ENCODE measurements around the gene C8B. TPM values are rescaled to one million over a fixed set of nuclear protein-coding genes. Genes with fewer than 3 reads are reported as not detected.

The C8B gene
- total and polyA plus RNA-seq, 2 of the 13 experiments (the other 11 are each of a cell fraction or from before 2014, with no cell fraction given) = 8.4 to 11.3 TPM

GRCh38 chr1:56965916-56966697 is at the start of gene C8B (continued):
- TF ChIP-seq ZNF646 (CRISPR knock-in tag; IDR thresholded peaks at IDR 0.05) (peak; percentile 40; the same call in 1 of the 2 replicates), ZNF790 (CRISPR knock-in tag; IDR thresholded peaks at IDR 0.05; ENCODE audit: borderline replicate concordance) (0 out of 2 replicates have a peak, but pooled peaks have one; percentile 52), SAP130 (CRISPR knock-in tag; IDR thresholded peaks at IDR 0.05; ENCODE audit: low read depth) (peak; percentile 78), MED1 (CRISPR knock-in tag; IDR thresholded peaks at IDR 0.05) (peak; percentile 54), ZNF609 (CRISPR knock-in tag; IDR thresholded peaks at IDR 0.05; ENCODE audit: borderline replicate concordance) (peak; percentile 49; the same call in 1 of the 2 replicates), NCOR1 (IDR thresholded peaks at IDR 0.05; ENCODE audit: borderline replicate concordance, low read length) (peak; percentile 68; the same call in 1 of the 2 replicates), ZNF232 (CRISPR knock-in tag; IDR thresholded peaks at IDR 0.05; ENCODE audit: borderline replicate concordance) (no peak), NFIC (IDR thresholded peaks at IDR 0.05; ENCODE audit: low read length) (peak; percentile 31; the same call in 1 of the 2 replicates), THAP9 (CRISPR knock-in tag; IDR thresholded peaks at IDR 0.05; ENCODE audit: borderline replicate concordance) (no peak), DRAP1 (CRISPR knock-in tag; IDR thresholded peaks at IDR 0.05) (peak; percentile 38; the same call in 1 of the 2 replicates)
- TF ChIP-seq, protein P1, sequence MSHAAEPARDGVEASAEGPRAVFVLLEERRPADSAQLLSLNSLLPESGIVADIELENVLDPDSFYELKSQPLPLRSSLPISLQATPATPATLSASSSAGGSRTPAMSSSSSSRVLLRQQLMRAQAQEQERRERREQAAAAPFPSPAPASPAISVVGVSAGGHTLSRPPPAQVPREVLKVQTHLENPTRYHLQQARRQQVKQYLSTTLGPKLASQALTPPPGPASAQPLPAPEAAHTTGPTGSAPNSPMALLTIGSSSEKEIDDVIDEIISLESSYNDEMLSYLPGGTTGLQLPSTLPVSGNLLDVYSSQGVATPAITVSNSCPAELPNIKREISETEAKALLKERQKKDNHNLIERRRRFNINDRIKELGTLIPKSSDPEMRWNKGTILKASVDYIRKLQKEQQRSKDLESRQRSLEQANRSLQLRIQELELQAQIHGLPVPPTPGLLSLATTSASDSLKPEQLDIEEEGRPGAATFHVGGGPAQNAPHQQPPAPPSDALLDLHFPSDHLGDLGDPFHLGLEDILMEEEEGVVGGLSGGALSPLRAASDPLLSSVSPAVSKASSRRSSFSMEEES (CRISPR knock-in tag; IDR thresholded peaks at IDR 0.05) = peak; percentile 74

Measured in HepG2 (cell line).